Prostate gland (tissue), 2 donors: Measurements from ENCODE around the gene MAP2K3. TPM values are rescaled to one million over a fixed set of nuclear protein-coding genes. Genes with fewer than 3 reads are reported as not detected.

Source experiments
- DNase-seq: peaks from one replicate; pipeline ENCODE4 v3.0.0-alpha.2; 2019; ENCODE audit warnings: low spot score
- H3K27ac ChIP-seq, 2 donors: fragments of 200-600 bp; sonication (generic); 2 replicates each; pipeline ENCODE4 v1.5.1; 2017 to 2019
- H3K27me3 ChIP-seq: fragments of 200-600 bp; sonication (generic); replicated peaks from 2 replicates; pipeline ENCODE4 v1.5.1; 2019; ENCODE audit not compliant: insufficient read depth
- H3K36me3 ChIP-seq, 2 donors: fragments of 200-600 bp; sonication (generic); 1 replicate in 1 of 2; 2 replicates in 1 of 2; pipeline versions ENCODE4 v1.5.1 to v1.8.1; 2017 to 2019
- H3K4me1 ChIP-seq: fragments of 200-600 bp; sonication (generic); replicated peaks from 2 replicates; pipeline ENCODE4 v1.5.1; 2019
- H3K4me3 ChIP-seq, 2 donors: fragments of 200-600 bp; sonication (generic); 2 replicates each; pipeline ENCODE4 v1.5.1; 2017 to 2019
- H3K9me3 ChIP-seq: fragments of 200-600 bp; sonication (generic); 2 replicates; pipeline ENCODE4 v1.5.1; 2017
- POLR2A ChIP-seq: fragments of 450-650 bp; IDR thresholded peaks from one replicate; pipeline ENCODE4 v1.6.1; 2016; ENCODE audit warnings: antibody characterized with exemption, mild to moderate bottlenecking
- POLR2AphosphoS5 ChIP-seq: sonication (generic); formaldehyde crosslinking; IDR thresholded peaks from one replicate; pipeline ENCODE4 v1.6.1; 2017; ENCODE audit warnings: antibody characterized with exemption
- WGBS: methylation state at CpG from one replicate; pipeline ENCODE4 v1.1.5; 2018; 5-methylcytosine and 5-hydroxymethylcytosine counted together
- intact Hi-C: fragments of 100-400 bp; cut with DNase I; formaldehyde crosslinking; loops from one replicate; pipeline ENCODE4 v1.14.2; 2022
- total RNA-seq, 2 donors: library from RNA; depleted of rRNA; stranded (reverse); fragments of >200 nt; gene quantifications; one replicate each; pipeline ENCODE4 v1.1.0, GENCODE V29; 2016
- TF ChIP-seq, protein P1 (sequence below), 4 experiments: fragments of 200-600 bp in 2 of 4; fragments of 450-650 bp in 2 of 4; sonication (generic) in 2 of 4; IDR thresholded peaks; 1 replicate in 3 of 4; 2 replicates in 1 of 4; pipeline ENCODE4 v1.5.1; 2016 to 2019; ENCODE audit warnings: antibody characterized with exemption in 4 of 4, mild to moderate bottlenecking in 2 of 4, moderate library complexity in 2 of 4

MAP2K3 gene
- total RNA-seq, 2 donors from 2014 or later: 24.0 to 25.9 TPM

DNA sequence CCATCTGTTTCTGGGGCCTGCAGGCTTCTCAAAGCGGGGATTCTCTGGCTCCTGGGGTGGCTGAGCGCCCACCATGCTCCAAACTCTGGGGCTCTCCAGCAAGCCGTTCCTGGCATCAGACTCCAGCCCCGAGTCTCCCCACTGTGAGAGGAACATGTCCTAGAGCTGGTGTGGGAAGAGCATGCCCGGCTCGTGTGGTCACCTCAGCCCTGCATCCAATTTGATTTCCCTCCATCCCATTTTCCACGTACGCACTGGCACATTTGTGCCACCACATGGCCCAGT is 68.4 kb downstream of the MAP2K3 start:
- intact Hi-C loops: no loop called here
- no peaks in the 10 kb centered on the region for H3K4me1 ChIP-seq
- no peak for DNase-seq
- H3K9me3 ChIP-seq: no peaks in the 10 kb centered on the region
- 93% methylated on average over 7 of the region's 8 CpGs for WGBS
- H3K4me3 ChIP-seq: no peak overlapping the region
- H3K27me3 ChIP-seq: no peaks in the 10 kb centered on the region
- TF ChIP-seq POLR2A (no peak), POLR2AphosphoS5 (no peak)
- TF ChIP-seq, protein P1, sequence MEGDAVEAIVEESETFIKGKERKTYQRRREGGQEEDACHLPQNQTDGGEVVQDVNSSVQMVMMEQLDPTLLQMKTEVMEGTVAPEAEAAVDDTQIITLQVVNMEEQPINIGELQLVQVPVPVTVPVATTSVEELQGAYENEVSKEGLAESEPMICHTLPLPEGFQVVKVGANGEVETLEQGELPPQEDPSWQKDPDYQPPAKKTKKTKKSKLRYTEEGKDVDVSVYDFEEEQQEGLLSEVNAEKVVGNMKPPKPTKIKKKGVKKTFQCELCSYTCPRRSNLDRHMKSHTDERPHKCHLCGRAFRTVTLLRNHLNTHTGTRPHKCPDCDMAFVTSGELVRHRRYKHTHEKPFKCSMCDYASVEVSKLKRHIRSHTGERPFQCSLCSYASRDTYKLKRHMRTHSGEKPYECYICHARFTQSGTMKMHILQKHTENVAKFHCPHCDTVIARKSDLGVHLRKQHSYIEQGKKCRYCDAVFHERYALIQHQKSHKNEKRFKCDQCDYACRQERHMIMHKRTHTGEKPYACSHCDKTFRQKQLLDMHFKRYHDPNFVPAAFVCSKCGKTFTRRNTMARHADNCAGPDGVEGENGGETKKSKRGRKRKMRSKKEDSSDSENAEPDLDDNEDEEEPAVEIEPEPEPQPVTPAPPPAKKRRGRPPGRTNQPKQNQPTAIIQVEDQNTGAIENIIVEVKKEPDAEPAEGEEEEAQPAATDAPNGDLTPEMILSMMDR (IDR thresholded peaks at IDR 0.05): no peak
- H3K36me3 ChIP-seq: no peaks in the 10 kb centered on the region
- H3K27ac ChIP-seq: no peak overlapping the region

DNA sequence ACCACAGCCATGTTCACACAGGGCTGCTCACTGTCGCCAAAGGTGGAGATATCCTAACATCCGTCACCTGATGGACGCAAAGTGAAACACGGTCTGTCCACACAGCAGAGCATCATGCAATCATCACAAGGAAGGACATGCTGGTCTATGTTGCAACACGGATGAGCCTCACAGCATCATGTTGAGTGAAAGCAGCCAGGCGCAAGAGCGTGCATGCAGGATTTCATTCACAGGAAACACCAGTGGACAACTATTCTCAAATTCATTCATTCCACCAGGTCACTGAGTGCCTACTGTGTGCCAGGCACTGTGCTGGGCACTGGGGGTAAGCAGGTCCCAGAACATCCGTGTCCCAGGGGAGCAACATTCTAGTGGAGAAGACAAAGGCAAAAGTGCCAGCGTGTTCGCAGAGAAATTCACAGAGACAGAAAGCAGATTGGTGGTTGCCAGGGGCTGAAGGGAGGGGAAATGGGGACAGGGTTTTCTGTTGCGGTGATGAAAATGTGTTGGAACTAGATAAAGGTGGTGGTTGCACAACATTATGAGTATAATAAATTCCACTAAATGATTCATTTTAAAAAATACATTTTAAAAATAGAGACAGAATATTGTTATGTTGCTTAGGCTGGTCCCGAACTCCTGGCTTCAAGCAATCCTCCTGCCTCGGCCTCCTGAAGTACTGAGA is 69.0 kb downstream of the MAP2K3 start:
- Histone ChIP-seq H3K4me1 (no peaks in the 10 kb centered on the region), H3K36me3 (no peaks in the 10 kb centered on the region), H3K9me3 (no peaks in the 10 kb centered on the region), H3K27me3 (no peaks in the 10 kb centered on the region), H3K4me3 (no peak overlapping the region), H3K27ac (no peak overlapping the region)
- no peak for DNase-seq
- WGBS: 80% methylated on average over 13 of the region's 13 CpGs
- intact Hi-C loops: no loop called here
- TF ChIP-seq POLR2A: no peak
- TF ChIP-seq, protein P1 (IDR thresholded peaks at IDR 0.05): no peak
- no peak for TF ChIP-seq POLR2AphosphoS5

DNA sequence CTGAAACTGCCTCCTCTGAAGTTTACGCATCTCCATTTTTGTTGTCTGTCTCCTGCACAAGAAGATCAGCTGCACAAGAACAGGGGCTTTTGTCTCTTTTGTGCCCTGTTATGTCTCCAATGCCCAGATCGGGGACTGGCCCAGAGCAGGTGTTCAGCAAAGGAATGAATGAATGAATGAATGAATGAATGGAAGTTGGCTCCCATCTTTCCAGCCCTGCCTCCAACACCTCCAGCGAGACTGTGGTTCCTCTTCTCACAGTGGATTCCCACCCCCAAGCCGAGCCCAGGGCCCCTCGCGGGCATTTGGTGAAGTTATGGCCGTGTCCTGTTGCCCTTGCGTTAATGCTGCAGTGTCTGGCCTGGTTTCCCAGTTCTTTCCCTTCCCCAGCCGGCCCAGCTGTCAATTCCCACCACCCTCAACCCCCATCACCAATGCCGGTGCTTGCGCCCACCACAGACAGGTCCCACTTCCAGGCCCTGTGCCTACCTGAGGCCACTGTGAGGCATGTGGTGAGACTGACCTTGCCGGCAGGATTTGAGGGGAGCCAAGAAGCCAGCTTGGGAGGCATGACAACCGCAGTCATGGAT is 70.4 kb downstream of the MAP2K3 start:
- Histone ChIP-seq H3K4me3 (no peak overlapping the region), H3K27ac (no peak overlapping the region), H3K9me3 (no peaks in the 10 kb centered on the region), H3K27me3 (no peaks in the 10 kb centered on the region), H3K36me3 (no peaks in the 10 kb centered on the region), H3K4me1 (no peaks in the 10 kb centered on the region)
- no peak for DNase-seq
- intact Hi-C loops: no loop called here
- 85% methylated on average over 13 of the region's 13 CpGs for WGBS
- TF ChIP-seq POLR2AphosphoS5: no peak

DNA sequence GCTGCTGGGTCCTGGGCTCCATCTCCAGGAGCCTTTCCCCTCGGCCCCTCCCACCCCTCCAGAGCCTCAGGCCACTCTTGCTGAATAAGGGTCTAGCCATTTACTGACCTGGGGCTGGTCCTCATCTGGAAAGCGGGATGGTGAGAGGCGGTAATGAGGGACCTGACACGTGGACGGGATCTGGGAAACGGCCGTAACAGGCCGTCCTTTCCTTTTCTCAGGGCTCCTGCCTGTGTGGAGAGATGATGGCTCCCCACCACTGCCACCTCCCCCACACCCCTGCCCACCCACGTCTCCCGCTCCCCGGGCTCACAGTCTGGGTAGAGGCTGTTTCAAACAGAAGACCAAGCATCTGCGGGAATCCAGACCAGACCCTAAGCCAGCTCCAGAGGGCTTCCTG is 71.1 kb downstream of the MAP2K3 start:
- no peaks in the 10 kb centered on the region for H3K9me3 ChIP-seq
- H3K4me1 ChIP-seq: no peaks in the 10 kb centered on the region
- no peak overlapping the region for H3K27ac ChIP-seq
- DNase-seq: no peak
- intact Hi-C loops: no loop called here
- no peaks in the 10 kb centered on the region for H3K36me3 ChIP-seq
- 83% methylated on average over 12 of the region's 12 CpGs for WGBS
- TF ChIP-seq POLR2AphosphoS5: no peak
- H3K27me3 ChIP-seq: no peaks in the 10 kb centered on the region
- H3K4me3 ChIP-seq: no peak overlapping the region

DNA sequence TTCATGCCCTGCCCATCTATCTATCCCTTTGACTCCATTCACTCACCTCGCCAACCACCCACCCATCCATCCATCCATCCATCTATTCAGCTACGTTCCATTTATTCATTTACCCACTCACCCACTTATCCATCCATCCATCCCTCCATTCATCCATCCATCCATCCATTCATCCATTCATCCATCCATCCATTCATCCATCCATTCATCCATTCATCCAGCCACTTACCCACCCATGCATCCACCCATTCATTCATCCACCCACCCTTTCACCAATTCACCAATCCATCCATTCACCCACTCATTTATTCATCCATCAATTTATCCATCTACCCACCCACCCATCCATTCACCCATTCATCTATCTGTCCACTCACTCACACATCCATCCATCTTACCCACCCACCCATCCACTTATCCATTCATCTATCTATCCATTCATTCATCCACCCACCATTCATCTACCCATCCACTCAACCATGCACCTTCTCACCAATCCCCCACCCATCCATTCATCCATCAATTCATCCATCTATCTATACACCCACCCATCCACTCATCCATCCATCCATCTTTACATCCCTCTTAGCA is 72.1 kb downstream of the MAP2K3 start:
- TF ChIP-seq, protein P1 (IDR thresholded peaks at IDR 0.05): no peak
- no peak for TF ChIP-seq POLR2A
- no peak for TF ChIP-seq POLR2AphosphoS5
- Histone ChIP-seq H3K36me3 (no peaks in the 10 kb centered on the region), H3K4me1 (no peaks in the 10 kb centered on the region), H3K27me3 (no peaks in the 10 kb centered on the region), H3K4me3 (no peak overlapping the region), H3K27ac (no peak overlapping the region), H3K9me3 (no peaks in the 10 kb centered on the region)
- no peak for DNase-seq
- WGBS: 95% methylated on average over 2 of the region's 2 CpGs
- intact Hi-C loops: no loop called here

DNA sequence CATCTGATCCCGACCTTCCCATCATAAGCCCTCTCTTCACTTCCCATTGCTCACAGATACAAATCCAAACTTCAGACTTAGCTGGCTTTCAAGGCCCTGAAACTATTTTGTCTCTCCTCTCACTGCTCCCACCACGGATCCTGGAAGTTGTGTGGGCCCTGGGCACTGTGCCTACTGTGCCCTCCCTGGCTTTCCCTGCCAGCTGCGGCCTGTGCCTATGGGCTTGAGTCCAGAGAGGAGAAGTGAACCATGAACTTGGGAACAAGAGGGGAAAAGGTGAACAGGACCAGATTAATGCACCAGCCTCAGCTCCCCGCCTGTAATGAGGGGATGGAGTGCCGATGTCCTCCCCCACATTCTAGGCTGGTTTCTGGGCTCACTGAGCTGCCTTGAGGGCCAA is 72.8 kb downstream of the MAP2K3 start:
- Histone ChIP-seq H3K27me3 (no peaks in the 10 kb centered on the region), H3K27ac (no peak overlapping the region), H3K36me3 (no peaks in the 10 kb centered on the region), H3K9me3 (no peaks in the 10 kb centered on the region), H3K4me1 (no peaks in the 10 kb centered on the region), H3K4me3 (no peak overlapping the region)
- TF ChIP-seq, protein P1 (IDR thresholded peaks at IDR 0.05): no peak
- TF ChIP-seq POLR2A: no peak
- TF ChIP-seq POLR2AphosphoS5: no peak
- intact Hi-C loops: no loop called here
- 68% methylated on average over 5 of the region's 5 CpGs for WGBS
- no peak for DNase-seq
